NCI-H1092 (cell line): ENCODE measurements around the gene HSD17B12.

ENCODE experiments used
- DNase-seq: peaks from one replicate; lab custom pipeline; 2025; lab: John Stamatoyannopoulos, UW

HSD17B12 gene

DNA sequence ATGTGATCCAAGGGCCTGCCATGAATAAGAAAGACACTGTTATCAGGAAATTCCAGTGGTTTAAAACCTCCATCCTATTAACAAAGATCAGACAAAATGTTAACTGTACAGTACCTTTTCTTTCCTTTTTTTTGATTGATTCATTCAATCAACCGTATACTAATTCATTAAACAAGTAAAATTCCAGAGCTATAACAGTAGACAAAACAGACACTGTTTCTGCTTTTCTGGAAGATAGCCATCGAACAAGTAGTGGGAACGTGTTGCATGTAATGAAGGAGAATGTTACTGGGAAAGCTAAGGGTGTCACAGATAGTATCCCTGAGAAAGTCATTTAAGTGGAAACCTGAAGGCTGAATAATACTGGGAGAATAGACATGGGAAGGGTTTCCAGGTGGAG is 126.4 kb downstream of the HSD17B12 start:
- no peak for DNase-seq

DNA sequence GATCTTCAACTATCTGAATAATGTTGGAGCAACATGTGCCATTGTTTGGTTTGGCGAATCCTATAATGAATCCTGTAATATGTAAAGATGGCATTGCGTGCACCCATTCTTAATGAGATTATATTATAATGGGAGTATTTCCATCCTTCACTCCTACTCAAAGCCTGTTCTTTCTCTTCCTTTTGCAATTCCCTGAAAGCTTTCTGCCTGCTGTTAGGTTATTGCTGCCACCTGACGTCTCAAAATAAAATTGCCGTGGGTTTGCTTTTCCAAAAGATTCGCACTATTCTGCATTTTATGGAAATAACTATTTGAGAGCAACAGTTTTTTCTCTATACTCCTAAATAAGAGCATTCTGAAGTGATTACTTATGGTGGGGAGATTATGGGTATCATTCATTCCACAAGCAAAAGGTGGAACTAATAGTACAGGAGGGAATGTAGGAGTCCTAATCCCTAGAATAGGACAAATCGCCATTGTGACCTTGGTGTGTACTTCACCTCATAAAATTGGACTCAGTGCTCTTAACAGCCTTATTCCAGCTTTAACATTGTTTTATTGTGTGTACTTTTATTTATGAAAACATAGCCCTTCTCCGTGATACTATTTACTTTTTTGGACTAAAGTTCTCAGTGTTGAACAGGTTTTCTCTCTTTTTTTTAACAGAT is 130.5 kb downstream of the HSD17B12 start:
- no peak for DNase-seq

DNA sequence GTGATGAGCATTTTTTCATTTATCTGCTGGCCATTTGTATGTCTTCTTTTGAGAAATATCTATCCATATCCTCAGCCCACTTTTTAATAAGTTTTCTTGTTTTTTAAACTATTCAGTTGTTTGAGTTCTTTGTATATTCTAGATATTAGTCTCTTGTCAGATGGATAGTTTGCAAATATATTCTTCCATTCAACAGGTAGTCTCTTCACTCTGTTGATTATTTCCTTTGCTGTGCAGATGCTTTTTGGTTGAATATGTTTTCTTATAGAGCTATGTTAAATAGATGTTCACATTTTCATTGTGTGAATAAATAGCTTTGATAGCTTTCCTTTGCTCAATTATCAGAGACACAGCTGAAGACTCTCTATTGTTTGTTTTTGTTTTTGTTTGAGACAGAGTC is 131.9 kb downstream of the HSD17B12 start:
- DNase-seq = no peak

DNA sequence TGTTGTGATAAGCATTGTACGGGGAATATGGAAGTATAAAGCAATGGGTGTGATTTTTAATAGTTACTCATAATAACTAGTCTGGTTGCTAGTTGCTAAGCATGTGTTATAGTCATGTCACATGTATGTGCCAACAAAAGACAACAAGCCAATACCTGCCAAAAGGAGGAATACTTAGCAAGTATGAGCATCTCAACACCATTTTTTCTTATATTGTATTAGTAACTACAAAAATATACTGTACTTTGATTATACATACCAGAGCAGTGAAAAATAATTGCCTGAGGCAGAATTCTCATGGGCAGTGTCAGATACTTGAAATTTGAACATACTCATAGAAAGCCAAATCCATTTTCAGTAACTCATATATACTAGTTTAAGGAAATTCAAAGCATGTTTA is 137.7 kb downstream of the HSD17B12 start:
- DNase-seq = no peak

DNA sequence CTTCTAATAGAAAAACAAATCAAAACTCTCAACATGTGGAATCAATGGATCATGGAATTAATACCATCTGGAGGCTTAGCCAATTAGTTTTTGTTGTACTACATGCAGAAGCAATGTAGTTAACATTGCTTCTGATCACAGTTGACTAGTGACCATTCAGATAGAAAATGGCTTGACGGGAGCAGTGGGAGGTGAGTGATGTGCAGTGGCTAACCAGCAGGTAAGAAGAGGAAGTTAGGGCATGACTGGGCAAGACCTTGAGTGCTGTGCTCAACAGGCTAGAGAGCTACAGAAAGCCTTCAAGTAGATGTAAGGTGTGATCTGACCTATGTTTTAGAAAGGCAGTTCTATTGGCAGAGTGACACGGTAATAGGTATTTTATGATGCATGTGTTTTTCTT is 139.4 kb downstream of the HSD17B12 start:
- DNase-seq = no peak

DNA sequence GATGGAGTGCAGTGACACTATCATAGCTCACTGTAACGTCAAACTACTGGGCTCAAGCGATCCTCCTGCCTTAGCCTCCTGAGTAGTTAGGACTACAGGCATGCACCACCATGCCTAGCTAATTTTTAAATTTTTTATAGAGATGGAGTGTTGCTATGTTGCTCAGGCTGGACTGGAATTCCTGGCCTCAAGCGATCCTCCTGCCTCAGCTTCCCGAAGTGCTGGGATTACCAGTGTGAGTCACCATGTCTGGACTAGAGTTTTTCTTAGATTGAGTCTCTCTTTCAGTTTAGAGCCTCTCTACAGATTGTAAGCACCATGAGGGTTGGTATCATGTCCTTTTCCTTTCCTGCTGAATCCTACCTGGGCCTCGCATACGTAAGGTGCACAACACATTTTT is 142.8 kb downstream of the HSD17B12 start:
- no peak for DNase-seq

DNA sequence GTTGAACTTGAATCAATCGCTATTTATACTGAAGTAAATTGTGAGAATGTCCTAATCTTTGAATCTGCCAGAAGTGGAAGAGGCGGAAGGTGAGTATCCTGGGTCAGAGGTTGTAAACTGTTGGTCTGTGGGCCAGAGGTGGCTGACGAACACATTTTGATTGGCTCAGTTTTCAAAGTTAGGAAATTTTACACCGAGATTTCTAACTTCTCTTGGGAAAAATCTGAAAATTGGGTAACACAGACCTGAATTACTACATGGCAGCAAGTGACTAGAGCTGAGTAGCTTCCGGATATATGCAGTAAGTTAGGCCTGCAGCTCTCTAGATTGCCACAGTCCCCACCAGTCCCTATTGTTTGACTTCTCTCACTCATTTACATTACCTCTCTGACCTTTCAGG is 143.3 kb downstream of the HSD17B12 start:
- DNase-seq = no peak

DNA sequence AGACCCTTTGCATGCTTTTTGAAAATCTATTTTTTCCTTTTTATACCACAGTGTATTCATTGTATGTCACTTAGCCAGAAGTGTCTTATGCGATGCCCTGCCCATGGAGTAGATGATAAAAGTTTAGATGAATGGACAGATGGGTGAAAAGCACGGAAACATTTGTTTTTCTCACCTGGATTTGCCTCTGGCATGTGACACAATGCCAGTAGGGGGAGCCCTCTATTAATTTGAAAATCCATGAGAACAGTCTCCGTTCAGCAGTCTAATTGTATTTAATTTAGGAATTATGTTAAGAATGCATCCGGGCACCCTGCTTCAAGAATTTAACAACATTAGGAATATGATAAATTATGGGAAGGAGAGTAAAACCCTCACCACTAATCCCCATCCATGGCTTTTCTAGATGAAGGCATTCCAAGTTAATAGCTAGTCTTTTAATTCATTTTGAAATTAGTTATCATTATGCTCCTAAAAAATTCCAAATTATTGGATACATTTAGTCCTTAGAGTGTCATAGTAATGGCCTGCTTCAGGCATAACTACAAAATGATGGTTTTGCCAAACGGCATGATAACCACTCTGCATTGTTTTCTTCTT is 144.8 kb downstream of the HSD17B12 start:
- DNase-seq = no peak

DNA sequence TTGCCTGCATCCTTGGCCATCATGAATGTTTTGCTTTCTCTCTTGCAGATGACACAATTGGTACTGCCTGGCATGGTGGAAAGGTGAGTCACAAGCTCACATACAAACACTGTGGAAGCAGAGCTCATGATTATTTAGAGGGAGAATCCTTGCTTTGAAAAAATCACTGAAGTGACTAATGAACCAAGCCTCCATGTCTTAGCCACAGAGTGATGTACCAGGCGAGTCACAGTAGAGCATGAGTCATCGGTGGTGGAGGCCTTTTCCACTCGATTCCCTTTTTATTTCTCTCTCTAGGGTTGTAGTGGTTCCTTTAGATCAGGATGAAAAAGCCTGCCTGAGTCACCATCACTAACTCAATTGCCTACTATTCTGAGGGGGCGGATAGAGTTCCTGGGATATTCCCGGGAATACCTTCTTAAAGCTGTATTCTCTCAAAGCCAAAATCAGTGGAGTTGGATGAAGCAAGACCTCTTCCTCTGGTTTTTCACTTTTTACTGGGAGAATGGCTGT is 150.4 kb downstream of the HSD17B12 start:
- DNase-seq = no peak

DNA sequence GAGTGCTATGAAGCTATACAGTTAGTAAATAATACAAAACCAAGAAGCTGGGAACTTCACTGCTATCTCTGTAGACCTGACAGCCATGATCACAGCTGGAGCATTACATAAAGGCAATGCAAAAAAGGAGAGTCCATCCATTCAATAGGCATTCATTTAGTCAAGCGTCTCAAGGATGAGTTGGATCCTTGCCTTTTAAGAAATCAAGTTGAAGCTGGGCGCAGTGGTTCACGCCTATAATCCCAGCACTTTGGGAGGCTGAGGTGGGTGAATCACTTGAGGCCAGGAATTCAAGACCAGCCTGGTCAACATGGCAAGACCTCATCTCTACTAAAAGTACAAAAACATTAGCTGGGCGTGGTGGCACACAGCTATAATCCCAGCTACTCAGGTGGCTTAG is 152.0 kb downstream of the HSD17B12 start:
- no peak for DNase-seq

DNA sequence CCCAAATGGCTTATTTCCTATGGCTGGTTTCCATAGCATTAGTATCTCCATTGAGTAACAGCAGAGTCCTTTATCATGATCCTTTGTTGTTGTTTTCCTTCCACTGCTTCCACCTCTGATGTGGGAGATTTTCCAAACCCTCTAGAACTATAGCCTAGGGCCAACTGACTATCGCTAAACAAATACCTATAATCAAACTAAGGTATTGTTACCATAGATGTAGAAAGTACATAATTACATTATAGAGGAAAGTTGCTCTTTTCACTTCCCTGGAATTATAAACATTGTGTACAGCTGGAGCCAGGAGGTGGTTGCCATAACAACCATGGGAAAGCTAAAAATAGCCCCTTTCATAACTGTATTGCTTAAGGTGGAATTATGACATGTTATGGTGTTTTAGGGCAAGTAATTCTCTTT is 153.1 kb downstream of the HSD17B12 start:
- DNase-seq = no peak

DNA sequence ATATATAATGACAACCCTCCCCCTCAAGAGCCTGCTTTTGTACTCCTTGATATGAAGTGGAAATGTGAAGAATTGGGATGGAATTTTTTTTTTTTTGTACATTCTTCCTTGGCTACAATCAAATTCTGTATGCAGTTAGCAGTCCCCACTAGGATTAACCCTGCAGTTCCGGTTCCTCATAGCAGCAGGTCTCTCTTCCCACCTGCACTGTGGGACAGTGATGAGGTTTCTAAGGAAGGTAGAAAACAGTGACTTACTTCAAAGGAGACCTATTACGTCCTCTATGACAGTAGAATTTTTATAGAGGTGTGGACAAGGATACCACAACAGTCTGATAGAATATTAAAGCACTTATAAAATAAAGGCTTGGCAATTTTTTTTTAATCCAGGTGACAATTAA is 153.7 kb downstream of the HSD17B12 start:
- no peak for DNase-seq

DNA sequence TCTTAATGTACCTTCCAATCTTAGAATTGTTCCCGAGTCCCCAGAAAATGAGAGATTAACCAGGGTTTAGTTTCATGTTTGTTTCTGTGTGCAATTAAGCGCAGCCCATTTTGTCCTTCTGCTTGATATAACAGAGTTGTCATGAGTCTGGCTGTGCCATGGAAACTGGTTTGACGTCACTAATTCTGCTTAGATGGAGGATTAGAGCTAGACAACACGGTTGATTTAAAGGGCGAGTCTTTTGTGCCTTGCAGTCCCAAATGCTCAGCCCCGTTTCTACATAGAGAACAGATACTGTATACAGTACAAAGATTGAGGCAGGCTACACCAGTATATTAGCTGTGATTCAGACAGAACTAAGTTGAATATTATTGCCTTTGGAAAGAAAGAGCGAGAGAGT is 154.6 kb downstream of the HSD17B12 start:
- DNase-seq = no peak

DNA sequence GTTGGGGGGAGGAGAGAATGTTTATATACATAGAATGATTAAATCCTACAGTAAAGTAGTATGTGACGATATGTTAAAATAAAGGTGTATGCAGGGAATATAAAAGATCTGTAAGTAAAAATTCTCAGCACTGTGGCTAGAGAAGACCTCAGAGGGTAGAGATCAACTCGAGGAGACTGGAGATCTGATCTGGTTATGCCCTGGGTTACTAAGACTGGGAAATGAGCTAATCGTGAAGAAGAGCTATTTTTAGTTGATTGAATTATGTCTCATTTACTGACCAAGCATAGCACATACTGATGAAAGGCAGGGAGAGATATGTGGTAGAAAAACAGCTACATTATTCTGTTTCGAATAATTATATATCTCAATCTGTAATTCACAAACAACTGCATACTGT is 157.3 kb downstream of the HSD17B12 start:
- DNase-seq = no peak

DNA sequence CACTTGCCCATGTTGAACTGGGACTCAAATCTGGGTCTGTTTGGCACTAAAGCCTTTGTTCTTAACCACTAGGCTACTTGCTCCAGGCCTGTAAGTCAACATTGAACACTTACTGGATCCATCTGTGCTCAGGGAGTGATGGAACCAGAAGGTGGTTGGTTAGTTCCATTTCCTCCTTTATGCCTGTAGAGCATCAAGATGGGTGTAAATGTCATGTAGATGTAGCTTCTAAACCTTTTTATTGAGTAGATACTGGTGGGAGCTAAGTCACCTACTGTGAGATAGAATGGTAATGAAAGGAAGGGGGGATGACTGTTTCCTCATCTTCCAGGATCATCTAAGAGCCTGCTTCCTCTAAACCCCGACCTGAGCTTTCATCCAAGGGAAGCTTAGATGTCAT is 161.5 kb downstream of the HSD17B12 start:
- no peak for DNase-seq

DNA sequence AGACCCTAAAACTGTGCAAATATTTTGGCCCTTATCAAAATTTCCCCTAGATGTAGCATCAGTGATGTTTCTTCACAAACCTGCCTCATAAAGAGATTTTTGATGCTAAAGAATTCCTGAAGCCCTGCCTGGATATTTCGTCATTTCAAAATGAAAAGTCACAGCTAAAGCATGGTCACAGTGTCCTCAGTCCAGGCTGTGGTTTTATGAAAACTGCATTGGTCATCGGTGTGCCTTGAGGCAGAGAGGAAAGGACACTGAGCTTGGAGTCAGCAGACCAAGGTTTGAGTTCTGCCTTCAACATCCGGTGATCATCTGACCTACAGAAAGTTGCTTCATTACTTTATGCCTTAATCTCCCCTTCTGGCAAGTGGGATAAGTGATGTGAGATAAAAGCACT is 165.3 kb downstream of the HSD17B12 start:
- no peak for DNase-seq

DNA sequence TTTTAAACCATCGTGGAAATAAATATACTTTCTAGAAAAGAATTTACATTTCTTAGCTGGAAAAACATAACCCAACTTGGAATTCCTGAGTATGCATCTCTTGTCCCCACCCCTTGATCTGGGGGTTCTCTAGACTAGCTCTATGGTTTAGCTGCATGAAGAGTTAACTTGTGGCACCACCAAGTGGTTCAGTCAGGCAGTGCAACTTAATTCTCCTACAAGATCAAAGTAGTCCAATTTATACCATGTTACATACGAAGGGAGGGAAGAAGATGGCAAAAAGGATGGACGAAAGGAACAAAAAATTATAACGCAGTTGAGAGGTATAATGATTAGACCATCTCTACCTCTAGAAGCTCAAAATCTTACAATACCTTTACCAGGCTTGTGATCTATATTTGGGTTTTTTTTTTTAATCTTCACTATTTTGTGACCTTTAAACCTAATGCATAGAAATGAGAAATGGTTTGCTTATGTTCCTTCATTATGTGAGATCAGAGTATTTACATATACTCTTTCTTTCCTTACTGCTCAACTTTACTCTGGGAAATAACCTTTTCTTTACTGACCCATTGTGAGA is 171.6 kb downstream of the HSD17B12 start:
- peak; percentile 10 for DNase-seq

DNA sequence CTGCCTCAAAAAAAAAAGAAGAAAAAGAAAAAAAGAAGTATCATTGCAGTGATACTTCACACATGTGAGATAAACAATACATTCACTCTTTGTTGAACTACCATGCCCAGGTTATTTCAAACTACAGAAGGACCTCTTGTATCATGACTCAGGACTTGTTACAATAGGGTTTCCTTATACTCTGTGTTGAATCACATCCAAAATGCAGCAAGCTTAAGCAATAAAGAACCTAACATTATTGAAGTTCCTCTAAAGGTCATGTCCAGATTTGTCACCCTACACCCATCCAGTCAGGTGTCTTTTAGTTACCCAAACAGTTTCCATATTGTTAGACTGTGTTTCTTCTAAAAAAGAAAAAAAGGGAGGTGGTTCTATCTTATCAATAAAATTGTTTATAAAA is 173.2 kb downstream of the HSD17B12 start:
- DNase-seq = no peak

DNA sequence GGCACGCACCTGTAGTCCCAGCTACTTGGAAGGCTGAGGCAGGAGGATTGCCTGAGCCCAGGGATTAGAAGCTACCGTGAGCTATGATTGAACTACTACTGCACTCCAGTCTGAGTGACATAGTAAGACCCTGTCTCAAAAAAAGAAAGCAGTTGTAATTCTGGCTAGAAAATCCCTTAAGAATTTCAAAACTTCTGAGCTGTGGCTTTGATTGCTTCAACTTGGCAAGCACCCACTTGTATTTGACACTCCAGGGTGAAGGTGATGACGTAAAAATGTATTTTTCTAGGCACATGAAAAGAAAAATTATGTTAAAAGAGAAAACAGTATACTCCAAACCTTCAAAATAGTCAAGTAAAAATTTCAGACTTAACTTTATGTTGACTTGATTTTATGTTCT is 176.5 kb downstream of the HSD17B12 start:
- DNase-seq = no peak

DNA sequence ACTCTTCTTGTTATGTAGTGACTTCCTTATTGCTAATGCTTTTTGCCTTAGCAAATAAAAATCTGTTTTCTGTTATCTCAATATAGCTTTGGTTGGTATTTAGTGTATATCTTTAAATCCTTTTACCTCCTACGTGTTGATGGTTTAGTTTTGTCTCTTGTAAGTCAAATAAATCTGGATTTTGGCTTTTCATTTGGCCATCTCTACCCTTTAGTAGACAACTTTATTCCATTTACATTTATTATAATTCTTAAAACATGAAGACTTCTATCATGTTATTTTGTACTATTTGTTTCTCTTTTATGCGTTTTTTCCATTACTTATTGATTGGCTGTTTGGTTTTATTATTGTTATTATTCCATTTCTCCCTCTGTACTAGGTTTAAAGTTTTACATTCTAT is 180.6 kb downstream of the HSD17B12 start:
- no peak for DNase-seq

DNA sequence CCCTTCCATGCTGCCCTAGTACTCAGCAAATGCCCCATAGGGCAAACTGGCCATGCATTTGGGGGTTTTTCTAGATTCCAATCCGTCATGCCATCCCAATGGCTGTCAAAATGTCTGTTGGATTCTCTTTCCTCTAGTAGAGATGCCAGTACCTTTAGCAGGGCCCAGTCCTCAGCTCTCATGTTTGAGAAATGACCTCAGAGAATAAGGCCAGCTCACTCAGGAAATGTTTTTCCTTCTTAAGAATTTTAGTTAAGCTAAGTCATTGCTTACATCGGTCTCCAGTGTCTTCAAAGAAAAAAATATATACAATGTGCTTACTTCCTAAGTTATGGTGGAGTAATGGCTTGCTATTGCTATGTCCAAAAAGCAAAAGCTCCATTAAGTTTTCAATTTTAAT is 186.0 kb downstream of the HSD17B12 start:
- no peak for DNase-seq

DNA sequence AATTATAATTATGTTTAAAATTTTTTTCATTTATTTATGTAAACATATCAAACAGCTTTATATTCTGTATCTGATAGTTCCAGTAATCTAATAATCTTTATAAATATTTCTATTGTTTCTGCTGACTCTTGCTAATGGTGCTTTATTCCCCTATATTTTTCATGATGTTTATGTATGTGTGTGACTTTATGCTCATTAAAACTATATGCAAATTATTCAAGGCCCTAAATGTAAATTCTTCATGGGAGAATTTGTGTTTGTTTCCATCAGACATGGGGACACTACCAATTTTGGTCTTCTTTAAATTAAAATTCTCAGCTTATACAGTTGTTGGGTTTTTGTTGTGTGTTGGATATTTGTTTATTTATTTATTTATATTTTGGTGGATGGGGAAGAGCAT is 186.4 kb downstream of the HSD17B12 start:
- DNase-seq = no peak

DNA sequence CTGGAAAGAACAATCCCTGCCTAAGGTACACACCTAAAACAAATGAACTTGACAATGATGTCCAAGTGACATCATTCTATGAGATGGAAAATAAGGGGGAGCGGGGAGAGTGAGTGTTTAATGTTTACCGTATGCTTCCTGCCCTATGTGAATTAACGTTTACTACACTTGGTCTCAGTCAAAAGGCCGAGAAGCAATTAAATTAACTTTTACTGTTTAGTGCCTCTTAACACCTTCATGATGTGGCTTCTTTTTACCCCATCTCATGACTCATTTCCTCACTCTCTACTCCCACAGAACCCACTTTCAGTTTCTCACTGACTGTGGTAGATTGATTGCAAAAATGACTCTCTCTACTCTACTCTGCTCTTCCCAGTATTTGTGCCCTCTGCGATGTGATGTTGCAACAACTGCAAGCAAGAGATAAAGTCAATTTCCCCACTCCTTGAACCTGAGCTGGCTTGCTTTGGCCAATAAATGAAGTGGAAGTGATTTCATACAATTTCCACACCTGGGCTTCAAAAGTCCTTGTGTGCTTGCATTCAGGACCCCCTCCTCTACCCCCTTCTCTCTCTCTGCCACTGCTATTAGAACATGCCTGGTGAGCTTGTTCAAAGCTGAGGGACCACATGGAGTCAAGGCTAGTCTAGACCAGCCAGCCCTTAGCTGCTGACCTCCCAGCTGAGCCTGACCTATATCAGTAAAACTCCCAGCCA is 188.5 kb downstream of the HSD17B12 start:
- no peak for DNase-seq
